ENCODE data around the gene FAM3C.

FAM3C gene

DNA sequence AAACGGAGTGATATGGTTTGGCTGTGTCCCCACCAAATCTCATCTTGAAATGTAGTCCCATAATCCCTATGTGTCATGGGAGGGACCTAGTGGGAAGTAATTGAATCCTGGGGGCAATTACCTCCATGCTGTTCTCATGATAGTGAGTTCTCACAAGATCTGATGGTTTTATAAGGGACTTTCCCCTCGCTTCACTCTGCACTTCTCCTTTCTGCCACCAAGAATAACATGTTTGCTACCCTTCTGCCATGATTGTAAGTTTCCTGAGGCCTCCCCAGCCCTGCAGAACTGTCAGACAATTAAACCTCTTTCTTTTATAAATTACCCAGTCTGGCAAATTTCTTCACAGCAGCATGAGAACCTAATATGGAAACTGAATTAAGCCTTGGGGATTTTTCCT, 19.1 kb downstream of the FAM3C start:
- no peak for DNase-seq

DNA sequence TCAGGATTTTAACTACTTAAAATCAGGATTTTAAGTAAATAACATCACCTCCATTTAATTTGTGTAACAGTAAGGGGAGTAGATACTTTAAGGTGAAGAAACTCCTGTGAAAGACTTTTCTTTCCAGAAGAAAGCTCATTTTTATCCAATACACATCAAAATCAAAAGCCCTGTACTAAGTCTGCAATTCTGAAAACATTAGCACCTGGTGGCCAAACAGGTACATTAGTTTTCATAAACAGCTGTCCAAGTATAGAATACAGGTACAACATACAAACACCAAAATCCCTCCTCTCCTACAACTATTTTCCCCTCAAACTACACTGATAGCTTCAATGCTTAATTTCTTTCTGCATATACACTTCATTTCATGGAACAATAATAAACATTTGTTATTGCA, 22.9 kb downstream of the FAM3C start:
- DNase-seq = no peak

DNA sequence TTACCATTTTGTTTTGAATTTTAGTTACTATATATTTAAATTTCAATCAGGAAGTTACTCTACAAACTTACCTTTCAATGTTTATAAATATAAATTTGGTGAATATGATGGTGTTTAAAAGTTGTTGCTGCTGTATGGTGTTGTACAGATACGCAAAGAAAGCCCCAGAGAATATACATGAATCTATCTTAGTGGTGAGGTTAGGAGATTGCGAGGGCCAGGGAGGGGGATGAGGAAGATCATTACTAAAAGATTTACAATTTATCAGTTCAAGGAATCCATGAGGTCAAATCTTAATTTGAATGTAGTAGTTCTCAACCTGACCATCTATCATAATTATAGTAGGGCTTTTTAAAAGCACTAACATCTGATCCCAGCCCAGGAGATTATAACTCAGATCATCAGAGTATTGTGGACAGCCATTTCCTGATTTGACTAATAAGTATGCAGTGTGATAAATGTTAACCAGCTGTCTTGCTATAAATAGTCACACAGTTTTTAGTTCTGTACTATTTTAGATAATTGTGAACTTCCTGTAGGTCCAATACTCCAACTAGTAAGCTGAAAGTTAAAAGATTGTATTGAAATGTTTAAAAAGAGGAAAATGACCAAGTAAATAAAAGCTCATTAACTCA, 23.6 kb downstream of the FAM3C start:
- no peak for DNase-seq

DNA sequence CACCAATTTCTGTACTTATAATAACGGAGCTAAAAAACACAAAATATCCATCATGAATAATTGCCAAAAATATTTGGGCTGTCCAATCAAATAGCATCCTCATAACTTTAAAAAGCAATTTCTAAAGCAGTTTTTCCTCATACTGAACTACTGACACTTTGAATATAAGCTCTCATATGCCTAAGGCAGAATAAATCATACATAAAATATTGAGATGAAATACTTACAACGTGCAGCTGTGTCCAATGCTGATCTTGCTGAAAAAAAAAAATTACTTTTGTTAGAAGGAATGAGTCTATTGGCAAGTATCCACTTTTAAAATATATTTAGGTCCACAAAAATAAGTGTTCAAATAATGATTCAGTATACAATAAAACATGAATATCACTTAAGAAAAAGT, 24.2 kb downstream of the FAM3C start:
- no peak for DNase-seq

DNA sequence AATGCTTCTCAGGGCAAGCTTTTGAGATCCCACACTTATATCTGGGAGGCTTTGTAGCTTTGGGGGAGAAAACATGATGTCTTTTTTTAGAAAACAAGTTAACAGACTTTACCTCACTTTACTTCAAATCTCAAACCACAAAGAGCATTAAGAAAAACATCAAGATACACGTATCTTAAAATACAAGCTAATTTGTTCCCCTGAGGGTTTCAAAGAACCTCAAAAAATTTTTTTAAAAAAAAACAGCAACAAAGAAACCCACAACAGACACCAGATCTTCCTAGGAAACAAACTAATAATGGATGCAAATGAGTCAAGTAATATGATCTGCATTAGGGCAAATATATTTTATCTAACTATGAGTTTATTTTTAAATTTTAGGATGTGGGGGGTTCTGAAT, 24.7 kb downstream of the FAM3C start:
- DNase-seq = no peak

DNA sequence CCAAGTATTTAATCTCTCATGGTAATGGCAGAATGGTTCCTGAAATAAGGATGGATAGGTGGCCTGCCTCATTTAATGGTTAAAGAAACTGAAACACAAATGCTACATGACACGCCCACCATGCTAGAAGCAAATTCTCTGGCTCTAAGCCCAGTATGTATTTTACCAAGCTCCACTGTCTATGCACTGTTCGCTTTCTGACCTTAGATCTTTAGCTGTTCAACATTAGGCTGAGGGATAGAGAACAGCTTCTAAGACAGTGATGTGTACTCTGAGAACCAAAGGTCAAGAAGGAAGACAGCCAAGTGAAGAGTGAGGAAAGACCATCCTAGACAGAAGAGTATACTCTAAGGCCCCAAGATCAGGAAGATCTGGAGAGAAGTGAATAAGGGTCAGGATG, 26.6 kb downstream of the FAM3C start:
- no peak for DNase-seq

DNA sequence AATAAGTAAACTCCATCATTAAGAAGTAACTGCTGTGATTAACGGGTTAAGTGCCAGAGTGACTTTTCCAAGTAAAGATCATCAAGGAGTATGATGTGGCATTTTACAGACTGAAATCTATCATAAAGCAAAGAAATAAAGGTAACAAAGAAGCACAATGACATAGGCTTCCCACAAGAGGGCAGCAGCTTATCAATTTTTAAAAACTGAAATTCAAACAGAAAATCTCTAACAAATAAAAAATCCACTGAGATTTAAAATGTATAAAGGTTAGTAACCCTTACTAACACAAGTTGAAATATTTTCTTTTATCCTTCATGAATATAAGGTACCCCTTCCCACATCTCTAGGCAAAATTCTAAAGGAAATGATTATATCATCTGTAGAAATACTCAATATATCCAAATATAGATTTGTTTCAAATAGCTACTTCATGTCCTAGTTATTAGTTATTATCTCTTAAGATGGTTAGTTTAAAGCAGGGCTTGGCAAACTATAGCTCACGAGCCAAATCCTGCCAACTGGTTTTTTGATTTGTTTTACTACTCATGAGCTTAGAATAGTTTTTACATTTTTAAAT, 29.2 kb downstream of the FAM3C start:
- no peak for DNase-seq

DNA sequence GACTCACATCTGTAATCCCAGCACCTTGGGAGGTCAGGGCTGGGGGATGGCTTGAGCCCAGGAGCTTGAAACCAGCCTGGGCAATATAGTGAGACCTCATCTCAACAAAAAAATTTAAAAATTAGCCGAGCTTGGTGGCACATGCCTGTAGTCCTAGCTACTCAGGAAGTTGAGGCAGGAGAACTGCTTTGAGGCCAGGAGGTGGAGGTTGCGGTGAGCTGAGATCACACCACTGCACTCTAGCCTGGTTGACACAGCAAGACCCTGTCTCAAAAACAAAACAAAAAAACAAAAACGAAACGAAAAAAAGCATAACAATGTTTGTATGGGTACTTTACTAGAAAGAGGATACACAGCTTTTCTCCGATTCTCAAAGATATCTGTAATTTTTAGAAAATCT, 35.5 kb downstream of the FAM3C start:
- DNase-seq = no peak

DNA sequence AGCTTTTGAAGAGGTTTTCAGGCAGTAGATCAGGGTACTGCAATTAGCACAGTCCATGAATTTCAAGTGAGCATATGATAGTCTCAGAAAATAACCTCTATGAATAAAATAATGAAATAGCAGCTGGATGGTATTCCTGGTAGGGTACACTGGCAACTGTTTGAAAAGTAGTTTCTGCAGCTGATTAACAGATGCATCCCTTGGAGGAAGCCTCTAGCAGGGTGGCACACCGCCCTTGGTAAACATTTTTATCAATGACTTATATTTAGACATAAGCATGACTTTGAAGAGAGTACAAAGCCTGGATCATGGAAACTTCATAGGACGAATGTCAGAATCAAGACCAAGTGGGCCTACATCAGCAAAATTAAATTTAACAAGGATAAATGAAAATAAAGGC, 40.5 kb downstream of the FAM3C start:
- DNase-seq = no peak

DNA sequence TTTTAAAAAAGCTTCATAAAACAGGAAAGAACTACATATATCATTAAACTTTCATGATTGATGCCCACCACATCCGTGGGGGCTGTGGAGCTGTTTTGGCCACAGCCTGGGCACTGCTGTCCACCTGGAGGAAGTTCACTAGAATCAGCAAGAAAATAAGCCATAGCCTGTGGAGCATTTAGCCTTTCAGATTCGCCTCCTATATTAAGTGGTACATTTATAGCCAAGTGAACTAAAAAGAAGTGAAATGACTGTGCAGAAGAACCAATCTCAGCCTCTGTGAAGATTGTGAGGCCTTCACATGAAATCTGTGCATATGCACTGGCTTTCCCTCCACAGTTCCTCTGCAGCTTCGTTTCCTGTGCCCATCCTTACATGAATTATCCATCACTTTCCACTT, 43.8 kb downstream of the FAM3C start:
- DNase-seq = no peak

DNA sequence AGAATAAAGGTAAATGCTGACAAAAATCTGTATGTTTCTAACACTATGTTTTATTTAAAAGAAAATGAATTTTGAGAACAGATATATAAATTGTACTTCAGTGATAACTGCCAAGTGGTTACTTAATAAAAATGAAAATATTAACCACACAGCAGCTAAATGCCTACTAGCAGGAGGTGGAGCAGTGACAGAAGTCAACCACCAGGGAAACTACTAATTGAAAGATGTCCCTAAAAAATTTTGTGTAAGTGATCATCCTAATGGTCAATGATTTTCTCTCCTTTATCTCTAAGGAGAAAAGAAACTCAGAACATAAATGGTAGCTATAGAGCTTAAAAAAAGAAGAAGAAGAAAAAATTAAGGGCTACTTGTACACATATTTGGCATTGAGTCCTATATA, 44.4 kb downstream of the FAM3C start:
- no peak for DNase-seq

DNA sequence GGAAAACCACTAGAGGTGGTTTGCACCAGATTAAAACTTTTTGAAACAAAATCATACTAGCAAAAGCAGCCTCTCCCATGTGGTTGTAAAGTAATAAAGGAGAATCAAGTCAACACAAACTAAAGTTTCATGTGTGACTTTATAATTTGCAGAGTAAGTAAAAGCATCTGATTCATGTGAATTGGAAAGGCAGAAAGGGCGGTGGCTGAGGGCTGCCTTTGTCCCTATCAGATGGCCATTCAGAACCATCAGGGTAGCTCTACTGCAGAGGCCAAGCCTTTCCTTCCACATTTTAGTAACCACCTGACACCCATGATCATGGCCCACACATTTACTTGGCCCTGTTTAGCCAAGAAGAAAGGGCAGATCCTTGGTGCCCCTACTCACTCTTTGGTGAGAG, 51.6 kb downstream of the FAM3C start:
- no peak for DNase-seq

DNA sequence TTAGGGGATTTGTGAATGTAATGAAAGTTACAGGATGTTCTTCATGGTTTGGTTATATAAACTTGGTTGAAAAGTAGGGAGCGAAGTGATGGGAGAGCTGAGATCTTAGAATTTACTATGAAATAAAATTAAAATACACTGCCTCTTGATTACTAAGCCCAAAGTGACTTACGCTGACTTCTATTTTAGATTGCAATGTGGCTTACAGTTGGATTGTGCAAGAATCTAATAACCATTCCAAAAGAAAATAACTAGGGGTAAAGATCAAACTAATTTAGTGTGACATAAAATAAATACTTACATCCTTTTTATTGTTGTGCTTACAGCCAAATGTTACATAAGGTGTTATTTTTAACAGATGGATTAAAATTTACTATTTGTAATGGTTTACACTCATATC, 52.0 kb downstream of the FAM3C start:
- no peak for DNase-seq

DNA sequence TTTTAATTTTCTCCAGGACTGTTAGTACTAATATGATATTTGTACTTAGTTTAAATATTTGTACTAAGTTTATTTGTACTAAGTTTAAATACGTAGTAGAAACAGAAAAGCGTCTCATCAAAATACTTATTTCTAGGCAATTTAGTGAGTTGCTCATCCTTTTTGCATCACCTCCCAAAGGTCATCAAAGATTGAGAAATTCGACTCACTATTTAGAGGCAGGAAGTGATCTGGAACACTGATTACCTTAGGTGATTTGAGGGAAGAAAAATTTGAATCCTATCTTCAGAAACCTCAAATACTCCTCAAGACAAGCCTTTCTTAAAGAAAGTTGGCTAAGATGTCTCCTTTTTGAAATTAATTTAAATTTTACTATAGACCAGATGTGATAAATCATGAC, 52.8 kb downstream of the FAM3C start:
- no peak for DNase-seq

DNA sequence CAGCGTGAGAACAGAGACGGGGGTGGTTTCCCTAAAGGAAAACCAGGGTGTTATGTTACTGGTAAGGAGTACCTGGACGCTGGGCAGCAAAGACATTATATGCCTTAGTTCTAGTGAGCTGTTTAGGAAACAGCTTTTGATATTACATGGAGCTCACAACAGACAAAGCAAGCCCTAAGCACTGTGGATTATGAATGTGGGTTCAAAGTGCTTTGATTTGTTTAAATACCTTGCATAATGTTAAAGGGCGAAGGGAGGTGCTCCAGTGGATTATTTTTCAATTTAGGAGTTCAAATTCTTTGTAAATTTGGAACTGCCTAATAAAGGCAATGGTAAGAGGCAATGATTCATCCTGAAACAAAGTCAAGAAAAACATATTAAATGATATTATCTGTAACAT, 53.5 kb downstream of the FAM3C start:
- DNase-seq = no peak

DNA sequence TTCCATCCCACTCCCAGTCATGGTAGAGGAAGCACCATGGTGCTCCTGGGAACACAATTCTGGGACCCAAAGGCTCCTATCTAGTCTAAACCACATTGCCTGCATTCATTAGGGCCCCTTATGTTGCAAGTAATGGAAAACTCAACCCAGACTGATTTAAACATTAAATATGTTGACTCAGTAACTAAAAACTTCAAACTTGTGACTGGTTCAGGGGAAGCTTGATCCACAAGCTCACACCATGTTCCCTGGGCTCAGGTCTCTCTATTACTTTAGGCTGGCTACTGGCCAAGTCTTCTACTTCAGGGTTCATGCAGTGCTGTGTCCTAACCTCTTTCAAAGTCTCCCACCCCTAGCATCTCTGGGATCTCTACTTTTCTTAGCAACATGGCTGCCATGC, 54.2 kb downstream of the FAM3C start:
- DNase-seq = no peak

DNA sequence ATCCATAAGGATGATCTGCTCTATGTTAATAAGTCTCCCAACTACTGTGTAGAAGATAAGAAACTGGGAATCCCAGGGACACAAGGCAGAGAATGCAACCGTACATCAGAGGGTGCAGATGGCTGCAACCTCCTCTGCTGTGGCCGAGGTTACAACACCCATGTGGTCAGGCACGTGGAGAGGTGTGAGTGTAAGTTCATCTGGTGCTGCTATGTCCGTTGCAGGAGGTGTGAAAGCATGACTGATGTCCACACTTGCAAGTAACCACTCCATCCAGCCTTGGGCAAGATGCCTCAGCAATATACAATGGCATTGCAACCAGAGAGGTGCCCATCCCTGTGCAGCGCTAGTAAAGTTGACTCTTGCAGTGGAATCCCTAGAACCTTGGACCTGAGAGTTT, 57.0 kb downstream of the FAM3C start:
- DNase-seq = no peak

DNA sequence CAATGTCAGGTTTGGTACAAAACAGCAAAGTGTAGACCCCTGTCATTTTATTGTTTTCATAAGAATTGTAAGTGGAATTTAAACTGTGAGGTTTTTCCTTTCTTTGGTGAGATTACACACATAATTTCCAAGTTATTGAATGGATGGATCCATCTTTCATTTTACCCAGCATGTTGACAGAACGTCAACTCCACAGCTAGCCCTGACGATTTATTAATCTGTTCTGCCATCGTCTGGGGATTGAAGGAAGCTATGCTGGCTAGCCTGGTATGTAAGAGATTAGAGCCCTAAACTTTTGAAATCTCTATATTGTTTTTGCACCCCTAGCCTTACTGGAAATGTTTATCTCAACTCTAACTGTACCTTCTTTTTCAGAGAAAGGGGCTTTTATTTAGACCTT, 58.7 kb downstream of the FAM3C start:
- DNase-seq = no peak

DNA sequence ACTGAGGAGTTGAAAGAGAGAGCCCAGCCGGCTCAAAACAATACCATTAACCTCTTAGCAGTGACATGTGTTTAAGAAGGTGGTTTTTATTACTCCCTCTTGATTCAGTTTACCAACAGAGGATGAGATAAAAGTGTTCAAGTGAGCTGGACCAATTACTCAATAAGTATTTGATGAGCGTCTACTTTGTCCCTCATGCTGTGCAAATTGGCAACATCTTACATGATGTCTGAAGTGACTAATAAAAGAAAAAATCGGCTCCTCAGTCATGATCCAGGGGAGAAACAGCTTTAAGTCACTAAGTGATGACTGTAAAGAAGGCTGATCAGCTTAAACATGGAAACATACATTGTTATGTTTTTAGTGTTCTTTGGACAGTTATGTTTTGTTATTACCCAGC, 59.5 kb downstream of the FAM3C start:
- no peak for DNase-seq

DNA sequence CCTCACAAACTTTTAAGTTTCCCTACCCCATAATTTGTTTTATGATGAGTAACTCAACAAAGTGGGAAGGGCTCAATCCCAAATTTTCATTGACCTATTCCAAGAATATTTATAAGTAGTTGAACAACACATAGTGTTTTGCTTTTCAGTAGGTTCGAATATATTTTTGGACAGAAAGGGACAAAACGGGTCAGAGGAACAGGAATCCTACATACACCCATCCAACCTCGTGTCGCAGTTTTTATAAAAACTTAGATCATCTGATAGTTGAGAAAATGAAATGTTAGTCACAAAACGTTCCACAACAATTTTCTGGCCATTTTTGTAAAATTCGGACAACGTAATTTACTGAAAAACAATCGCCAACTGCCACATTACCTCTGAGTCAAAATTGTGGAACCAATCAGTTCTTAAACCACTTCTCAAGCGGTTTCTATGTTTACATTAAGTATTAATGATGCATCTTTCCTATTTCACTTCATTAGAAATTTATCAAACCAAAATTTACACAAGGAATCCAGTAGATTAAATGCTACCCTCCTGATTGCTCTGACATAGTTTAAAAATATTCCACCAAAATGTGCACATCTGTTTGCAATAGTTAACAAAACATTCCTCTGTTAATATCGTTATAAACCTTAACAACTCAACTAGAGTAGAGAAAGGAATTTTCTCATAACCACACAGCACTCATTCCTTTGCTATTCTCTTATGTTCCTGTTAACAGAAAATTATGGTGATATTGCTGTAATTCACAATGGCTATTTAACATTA, 61.0 kb downstream of the FAM3C start:
- no peak for DNase-seq

DNA sequence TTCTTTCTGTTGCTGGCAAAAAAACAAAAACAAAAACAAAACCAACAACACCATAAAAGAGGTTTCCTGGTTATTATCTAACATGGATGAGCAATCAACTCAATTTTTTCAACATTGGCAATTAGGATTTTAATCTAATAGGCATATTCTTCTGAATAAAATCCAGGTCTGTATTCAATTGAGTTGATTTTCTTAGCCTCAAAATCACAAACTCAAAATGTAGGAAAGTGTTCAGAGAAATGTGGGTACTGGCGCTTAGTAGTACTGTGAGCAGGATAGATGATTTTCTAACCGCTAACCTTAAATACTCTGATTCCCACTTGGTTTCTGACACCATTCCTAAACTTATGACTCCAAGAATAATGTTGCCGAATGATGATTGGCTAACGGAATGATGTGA, 61.7 kb downstream of the FAM3C start:
- no peak for DNase-seq

DNA sequence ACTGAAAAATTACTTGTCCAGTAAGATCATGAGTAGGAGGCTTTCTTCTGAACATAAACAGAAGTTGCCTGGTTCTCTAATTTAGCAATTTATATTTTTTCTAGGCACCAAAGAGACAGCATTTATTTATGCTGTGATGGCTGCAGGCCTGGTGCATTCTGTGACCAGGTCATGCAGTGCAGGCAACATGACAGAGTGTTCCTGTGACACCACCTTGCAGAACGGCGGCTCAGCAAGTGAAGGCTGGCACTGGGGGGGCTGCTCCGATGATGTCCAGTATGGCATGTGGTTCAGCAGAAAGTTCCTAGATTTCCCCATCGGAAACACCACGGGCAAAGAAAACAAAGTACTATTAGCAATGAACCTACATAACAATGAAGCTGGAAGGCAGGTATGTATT, 64.5 kb downstream of the FAM3C start:
- DNase-seq = no peak

DNA sequence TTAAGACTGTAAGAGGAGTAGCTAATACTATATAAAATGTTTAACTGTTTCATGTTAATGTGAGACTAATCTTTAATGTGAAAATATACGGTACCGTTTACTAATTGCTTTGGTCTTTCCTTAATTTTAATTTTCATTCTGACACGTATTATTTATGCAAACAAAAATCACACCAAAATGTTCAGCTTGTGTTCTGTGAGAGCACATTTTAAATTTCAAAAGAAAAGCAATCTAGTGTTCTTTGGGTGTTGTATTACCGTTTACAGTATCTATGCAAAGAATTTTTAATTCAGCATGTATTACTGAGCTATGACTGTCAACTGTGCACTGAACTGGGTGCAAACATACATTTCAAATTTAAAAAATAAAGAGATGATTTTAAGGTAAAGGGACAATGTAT, 65.1 kb downstream of the FAM3C start:
- no peak for DNase-seq

DNA sequence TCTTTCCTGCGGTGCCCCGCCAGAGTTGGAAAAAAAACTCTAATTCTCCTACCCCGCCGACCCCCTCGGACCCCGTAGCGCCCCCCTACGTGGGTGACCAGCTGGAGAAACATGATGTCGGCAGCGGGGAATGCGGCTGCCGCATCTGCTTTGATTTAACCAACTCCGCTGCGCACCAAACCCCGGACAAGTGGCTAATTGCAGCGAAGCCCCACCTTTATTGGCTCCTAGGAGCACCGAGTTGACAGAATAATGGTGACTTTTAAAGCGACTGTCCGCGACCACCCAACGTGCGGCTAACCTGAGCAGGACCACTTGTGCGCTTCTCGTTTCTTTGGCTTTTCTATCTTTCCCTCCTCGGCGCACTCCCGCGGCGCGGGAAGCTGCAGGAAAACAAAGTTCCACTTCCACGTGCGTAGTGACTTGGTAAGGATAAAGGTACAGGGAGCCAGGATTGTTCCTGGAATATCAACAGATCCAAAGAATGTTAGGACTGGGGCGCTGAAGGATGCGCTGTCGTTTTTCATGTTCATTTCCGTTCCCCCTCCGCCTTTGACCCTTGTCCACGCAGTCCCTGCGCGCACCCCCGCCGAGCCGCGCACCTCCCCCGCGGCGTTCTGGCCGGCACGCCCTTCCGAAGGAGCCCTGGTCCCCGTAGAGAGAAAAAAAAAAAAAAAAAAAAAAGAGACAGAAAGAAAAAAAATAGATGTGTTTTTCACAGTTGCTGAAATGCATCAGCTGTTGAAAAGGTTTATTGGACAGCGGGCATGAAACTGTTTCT, 65.9 kb downstream of the FAM3C start:
- DNase-seq = no peak

Data from stimulated activated CD8-positive, alpha-beta memory T cell treated with anti-CD3 and anti-CD28 coated beads, Interleukin-4, amount 100 ng/mL, for 48 hours (primary cell).